ENCODE measurements around the gene ARVCF. TPM values are rescaled to one million over a fixed set of nuclear protein-coding genes. Genes with fewer than 3 reads are reported as not detected.

ARVCF gene
- total and polyA plus RNA-seq, 9 of the 15 experiments (the other 6 are each of a cell fraction or from before 2014, with no cell fraction given) = 0.03 to 97.4 (median 15.6) TPM

DNA sequence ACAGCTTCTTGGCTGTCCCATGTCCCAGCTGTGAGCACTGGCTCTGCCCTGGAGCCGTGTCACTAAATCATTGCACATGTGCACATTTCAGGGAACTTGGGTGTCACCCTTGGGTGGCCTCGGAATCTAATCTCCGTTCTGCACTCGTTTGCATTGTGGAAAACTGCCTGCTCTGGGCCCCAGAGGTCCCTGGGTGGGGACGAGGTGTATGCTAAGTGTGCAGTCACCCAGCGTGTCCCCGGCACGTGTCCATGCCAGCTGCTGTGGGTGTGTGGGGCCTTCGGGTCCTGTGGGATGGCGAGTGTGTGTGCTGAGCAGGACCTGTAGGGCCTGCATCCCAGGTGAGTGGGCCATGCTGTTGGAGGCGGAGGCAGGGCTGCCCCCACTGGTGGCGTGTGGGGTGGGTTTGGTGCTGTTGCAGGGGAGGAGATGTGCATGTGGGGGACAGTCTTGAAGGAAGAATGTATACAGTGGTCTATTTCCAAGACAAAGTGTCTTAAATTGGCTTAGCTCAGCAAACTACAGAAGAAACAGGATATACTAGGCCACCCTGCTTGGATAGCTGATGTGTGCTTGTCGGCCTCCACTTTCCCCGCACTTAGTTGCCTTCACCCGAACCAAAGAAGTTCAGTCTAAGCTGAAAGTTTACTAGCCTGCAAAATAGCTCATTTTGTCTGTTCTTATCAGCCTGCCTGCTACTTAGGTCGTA lies 18.9 kb upstream of the ARVCF start (continued):
- peak; percentile 61 for TF ChIP-seq MAFK (IDR thresholded peaks at IDR 0.05; ENCODE audit: low read length)
- TF ChIP-seq ZBTB1 (CRISPR knock-in tag; IDR thresholded peaks at IDR 0.05; ENCODE audit: borderline replicate concordance, low read depth) = no peak
- TF ChIP-seq CBFA2T3 (IDR thresholded peaks at IDR 0.05) = peak; percentile 86
- TF ChIP-seq RCOR1 (IDR thresholded peaks at IDR 0.05; ENCODE audit: borderline replicate concordance in 1 of 2, low read depth in 2 of 2, low read length in 2 of 2) = peak; percentile 88 to 94
- no peak for TF ChIP-seq CEBPB (tag; IDR thresholded peaks at IDR 0.05)
- no peak for TF ChIP-seq TRIM28 (IDR thresholded peaks at IDR 0.05)
- 0 out of 2 replicates have a peak, but pooled peaks have one; percentile 43 for TF ChIP-seq POLR2AphosphoS2 (IDR thresholded peaks at IDR 0.05; ENCODE audit: low read length)
- TF ChIP-seq RBFOX2 (IDR thresholded peaks at IDR 0.05; ENCODE audit: low read depth, low read length) = 0 out of 2 replicates have a peak, but pooled peaks have one; percentile 25
- TF ChIP-seq SMARCA4 (IDR thresholded peaks at IDR 0.05) = peak; percentile 44; the same call in 1 of the 2 replicates
- no peak for TF ChIP-seq SRSF9 (IDR thresholded peaks at IDR 0.05; ENCODE audit: borderline replicate concordance, low read depth, low read length)
- peak; percentile 61 for TF ChIP-seq POLR2G (IDR thresholded peaks at IDR 0.05; ENCODE audit: low read depth, low read length)
- TF ChIP-seq, protein P1, sequence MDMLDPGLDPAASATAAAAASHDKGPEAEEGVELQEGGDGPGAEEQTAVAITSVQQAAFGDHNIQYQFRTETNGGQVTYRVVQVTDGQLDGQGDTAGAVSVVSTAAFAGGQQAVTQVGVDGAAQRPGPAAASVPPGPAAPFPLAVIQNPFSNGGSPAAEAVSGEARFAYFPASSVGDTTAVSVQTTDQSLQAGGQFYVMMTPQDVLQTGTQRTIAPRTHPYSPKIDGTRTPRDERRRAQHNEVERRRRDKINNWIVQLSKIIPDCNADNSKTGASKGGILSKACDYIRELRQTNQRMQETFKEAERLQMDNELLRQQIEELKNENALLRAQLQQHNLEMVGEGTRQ (CRISPR knock-in tag; IDR thresholded peaks at IDR 0.05) = peak; percentile 43; the same call in 1 of the 2 replicates
- TF ChIP-seq SMAD4 (CRISPR knock-in tag; conservative IDR thresholded peaks at IDR 0.05) = peak; percentile 20; the same call in 1 of the 2 replicates
- TF ChIP-seq KDM1A (IDR thresholded peaks at IDR 0.05) = peak; percentile 92 to 96
- TF ChIP-seq NONO (IDR thresholded peaks at IDR 0.05; ENCODE audit: low read depth in 2 of 2, low read length in 1 of 2) = peak in 1 of 2 experiments; percentile 33; a peak in 1 of 4 replicates
- peak; percentile 90 for TF ChIP-seq BHLHE40 (IDR thresholded peaks at IDR 0.05; ENCODE audit: low read length)
- no peak for TF ChIP-seq HMG20B (CRISPR knock-in tag; IDR thresholded peaks at IDR 0.05)
- TF ChIP-seq ZNF263 (CRISPR knock-in tag; IDR thresholded peaks at IDR 0.05; ENCODE audit: borderline replicate concordance) = no peak
- TF ChIP-seq MXI1 (IDR thresholded peaks at IDR 0.05; ENCODE audit: low read depth, low read length) = peak; percentile 68; the same call in 1 of the 2 replicates
- peak; percentile 76 for TF ChIP-seq ARID1B (IDR thresholded peaks at IDR 0.05)
- TF ChIP-seq CAMTA2 (CRISPR knock-in tag; conservative IDR thresholded peaks at IDR 0.05) = 0 out of 2 replicates have a peak, but pooled peaks have one; percentile 19
- TF ChIP-seq NR4A1 (CRISPR knock-in tag; IDR thresholded peaks at IDR 0.05) = 0 out of 2 replicates have a peak, but pooled peaks have one; percentile 20
- no peak for TF ChIP-seq NR4A1 (tag; IDR thresholded peaks at IDR 0.05)
- TF ChIP-seq HDAC1 (IDR thresholded peaks at IDR 0.05) = peak; percentile 54 to 92; a peak in 2 of 4 replicates
- TF ChIP-seq, protein P2, sequence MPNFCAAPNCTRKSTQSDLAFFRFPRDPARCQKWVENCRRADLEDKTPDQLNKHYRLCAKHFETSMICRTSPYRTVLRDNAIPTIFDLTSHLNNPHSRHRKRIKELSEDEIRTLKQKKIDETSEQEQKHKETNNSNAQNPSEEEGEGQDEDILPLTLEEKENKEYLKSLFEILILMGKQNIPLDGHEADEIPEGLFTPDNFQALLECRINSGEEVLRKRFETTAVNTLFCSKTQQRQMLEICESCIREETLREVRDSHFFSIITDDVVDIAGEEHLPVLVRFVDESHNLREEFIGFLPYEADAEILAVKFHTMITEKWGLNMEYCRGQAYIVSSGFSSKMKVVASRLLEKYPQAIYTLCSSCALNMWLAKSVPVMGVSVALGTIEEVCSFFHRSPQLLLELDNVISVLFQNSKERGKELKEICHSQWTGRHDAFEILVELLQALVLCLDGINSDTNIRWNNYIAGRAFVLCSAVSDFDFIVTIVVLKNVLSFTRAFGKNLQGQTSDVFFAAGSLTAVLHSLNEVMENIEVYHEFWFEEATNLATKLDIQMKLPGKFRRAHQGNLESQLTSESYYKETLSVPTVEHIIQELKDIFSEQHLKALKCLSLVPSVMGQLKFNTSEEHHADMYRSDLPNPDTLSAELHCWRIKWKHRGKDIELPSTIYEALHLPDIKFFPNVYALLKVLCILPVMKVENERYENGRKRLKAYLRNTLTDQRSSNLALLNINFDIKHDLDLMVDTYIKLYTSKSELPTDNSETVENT (CRISPR knock-in tag; IDR thresholded peaks at IDR 0.05) = peak; percentile 68; the same call in 1 of the 2 replicates
- no peak for TF ChIP-seq ERF (CRISPR knock-in tag; IDR thresholded peaks at IDR 0.05)
- peak; percentile 7 to 37; a peak in 2 of 4 replicates for TF ChIP-seq FOXK2 (conservative IDR thresholded peaks at IDR 0.05 in 1 of 2, IDR thresholded peaks at IDR 0.05 in 1 of 2; ENCODE audit: low read depth in 2 of 2)
- no peak for TF ChIP-seq CBX1 (IDR thresholded peaks at IDR 0.05; ENCODE audit: low read depth)

Measured in K562 (cell line).